ENCODE measurements around the gene PSME3IP1. TPM values are rescaled to one million over a fixed set of nuclear protein-coding genes. Genes with fewer than 3 reads are reported as not detected.
"Not testable (repeated sequence)": the region's sequence is repeated elsewhere in the genome, so short reads cannot be mapped to it uniquely, and the experiment has no call there.

Gene PSME3IP1
- total RNA-seq, 2 experiments from 2014 or later: 106 to 113 TPM

DNA sequence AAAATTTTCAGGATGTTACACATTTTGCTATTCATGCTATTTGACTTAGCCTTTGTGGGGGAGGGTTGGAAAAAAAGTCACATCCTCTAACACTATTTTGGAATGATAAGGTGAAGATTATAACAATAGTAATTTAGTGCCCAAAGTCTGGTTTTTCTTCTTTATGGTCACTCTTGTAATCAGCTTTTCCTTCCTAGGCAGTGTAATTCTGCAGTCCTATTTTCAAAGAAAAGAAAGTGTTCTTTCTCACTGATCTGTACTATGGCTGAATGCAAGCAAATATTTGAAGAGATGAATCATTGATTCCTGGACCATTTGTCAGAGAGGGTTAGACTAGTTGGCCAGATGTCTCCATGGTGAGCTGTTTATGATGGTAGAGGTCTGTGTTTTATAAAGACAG, 8.7 kb upstream of the PSME3IP1 start:
- Mint-ChIP-seq H3K27ac (no peak overlapping the region), H3K4me3 (no peak overlapping the region), H3K36me3 (ENCODE audit: low read depth) (peaks cover 14% of the 10 kb centered on the region), H3K9me3 (ENCODE audit: insufficient read depth) (no peaks in the 10 kb centered on the region), H3K4me1 (ENCODE audit: low read depth) (peaks cover 6% of the 10 kb centered on the region), H3K27me3 (ENCODE audit: low read depth) (no peaks in the 10 kb centered on the region)
- DNase-seq (no peak), ATAC-seq (no peak)
- ChIA-PET POLR2A (no interaction called here), CTCF (interaction anchor here (1.0 to 1.3 kb wide), 3 partner anchors 13 to 230 kb away, joined by 3 to 4 read pairs (median 4); no protein-coding TSS in a partner anchor)

DNA sequence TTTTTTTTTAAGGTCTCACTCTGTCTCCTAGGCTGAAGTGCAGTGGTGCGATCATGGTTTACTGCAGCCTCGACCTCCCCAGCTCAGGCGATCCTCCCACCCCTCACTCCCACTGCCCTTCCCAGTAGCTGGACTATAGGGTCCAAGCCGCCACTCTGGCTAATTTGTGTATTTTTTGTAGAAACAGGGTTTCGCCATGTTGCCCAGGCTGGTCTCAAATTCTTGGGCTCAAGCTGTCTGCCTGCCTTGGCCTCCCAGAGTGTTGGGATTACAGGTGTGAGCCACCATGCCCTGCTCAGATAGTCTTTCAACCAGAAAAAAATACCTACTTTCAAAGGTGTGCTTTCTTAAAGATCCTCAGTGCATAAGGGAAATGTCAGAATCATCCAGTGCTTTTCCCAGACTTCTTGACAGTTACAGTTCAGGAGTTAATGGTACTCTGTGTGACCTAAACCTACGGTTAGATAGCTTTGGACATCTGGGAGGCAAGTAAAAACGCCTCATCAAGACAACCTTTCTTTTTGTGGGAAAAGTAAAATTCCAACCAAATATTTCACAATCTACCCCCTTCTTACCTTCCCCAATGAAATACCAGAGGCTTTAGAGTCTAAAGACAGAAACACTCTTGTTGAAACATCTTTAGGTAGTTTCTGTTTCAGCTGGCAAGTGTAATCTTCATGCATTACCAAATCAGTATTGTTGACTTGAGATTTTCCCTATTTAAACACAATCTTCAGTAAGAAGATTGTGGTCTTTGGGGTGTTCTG, 7.1 kb upstream of the PSME3IP1 start:
- DNase-seq (no peak), ATAC-seq (no peak)
- Mint-ChIP-seq H3K27me3 (ENCODE audit: low read depth) (no peaks in the 10 kb centered on the region), H3K9me3 (ENCODE audit: insufficient read depth) (no peaks in the 10 kb centered on the region), H3K27ac (no peak overlapping the region), H3K4me3 (no peak overlapping the region), H3K4me1 (ENCODE audit: low read depth) (peaks cover 14% of the 10 kb centered on the region), H3K36me3 (ENCODE audit: low read depth) (peaks cover 10% of the 10 kb centered on the region)
- POLR2A ChIA-PET: no interaction called here
- CTCF ChIA-PET: no interaction called here

DNA sequence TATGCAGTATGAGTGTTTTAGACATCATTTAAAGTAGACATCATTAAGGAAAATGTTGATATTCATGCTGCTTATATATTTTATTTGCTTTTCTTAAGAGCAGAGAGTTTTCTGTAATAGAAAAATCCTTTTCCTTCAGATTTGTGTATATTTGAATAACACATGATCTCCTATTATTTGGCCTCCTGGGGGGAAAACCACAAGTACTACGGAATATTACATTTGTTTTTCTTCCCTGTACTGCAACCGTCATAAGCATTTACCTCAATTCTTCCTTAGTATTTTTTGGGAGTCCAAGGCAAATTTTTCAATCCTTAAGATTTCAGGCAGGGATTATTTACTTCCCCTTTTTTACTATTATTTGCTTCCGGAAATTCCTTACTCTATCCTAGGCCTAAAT, 6.3 kb upstream of the PSME3IP1 start:
- no peak for DNase-seq
- no peak for ATAC-seq
- POLR2A ChIA-PET: no interaction called here
- H3K4me3 Mint-ChIP-seq: no peak overlapping the region
- peaks cover 10% of the 10 kb centered on the region for H3K36me3 Mint-ChIP-seq (ENCODE audit: low read depth)
- H3K9me3 Mint-ChIP-seq (ENCODE audit: insufficient read depth): no peaks in the 10 kb centered on the region
- H3K27ac Mint-ChIP-seq: no peak overlapping the region
- peaks cover 21% of the 10 kb centered on the region for H3K4me1 Mint-ChIP-seq (ENCODE audit: low read depth)
- H3K27me3 Mint-ChIP-seq (ENCODE audit: low read depth): no peaks in the 10 kb centered on the region
- CTCF ChIA-PET: no interaction called here

DNA sequence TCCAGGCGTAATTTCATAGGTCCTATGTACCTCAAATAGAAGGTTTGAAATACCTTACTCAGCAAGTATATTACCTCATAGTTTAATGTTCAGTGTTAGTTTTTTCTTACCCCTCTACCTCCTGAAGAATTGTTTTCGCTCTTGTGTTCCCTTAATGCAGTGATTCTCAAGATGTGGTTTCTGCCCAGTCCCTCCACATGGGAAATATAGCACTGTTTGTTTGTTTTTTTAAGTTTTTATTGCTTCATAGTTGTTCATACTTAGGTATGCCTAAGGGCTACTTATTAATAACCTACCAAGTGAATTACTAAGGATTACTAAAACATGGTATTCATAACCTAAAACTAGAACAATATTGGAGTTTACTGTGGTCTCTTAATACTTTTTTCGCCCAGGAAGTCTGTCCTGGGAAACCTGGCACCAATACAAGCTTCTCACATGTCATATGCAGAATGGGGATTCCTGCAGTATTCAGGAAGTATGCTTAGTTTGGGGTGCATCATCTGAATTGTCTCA, 5.3 kb upstream of the PSME3IP1 start:
- no peak overlapping the region for H3K27ac Mint-ChIP-seq
- DNase-seq (no peak), ATAC-seq (no peak)
- peaks cover 23% of the 10 kb centered on the region for H3K4me1 Mint-ChIP-seq (ENCODE audit: low read depth)
- ChIA-PET CTCF (no interaction called here), POLR2A (interaction anchor here (1.5 kb wide), 1 partner anchor 15 kb away, joined by 5 read pairs; no protein-coding TSS in a partner anchor)
- H3K4me3 Mint-ChIP-seq: no peak overlapping the region
- peaks cover 7% of the 10 kb centered on the region for H3K36me3 Mint-ChIP-seq (ENCODE audit: low read depth)
- no peaks in the 10 kb centered on the region for H3K27me3 Mint-ChIP-seq (ENCODE audit: low read depth)
- H3K9me3 Mint-ChIP-seq (ENCODE audit: insufficient read depth): no peaks in the 10 kb centered on the region

DNA sequence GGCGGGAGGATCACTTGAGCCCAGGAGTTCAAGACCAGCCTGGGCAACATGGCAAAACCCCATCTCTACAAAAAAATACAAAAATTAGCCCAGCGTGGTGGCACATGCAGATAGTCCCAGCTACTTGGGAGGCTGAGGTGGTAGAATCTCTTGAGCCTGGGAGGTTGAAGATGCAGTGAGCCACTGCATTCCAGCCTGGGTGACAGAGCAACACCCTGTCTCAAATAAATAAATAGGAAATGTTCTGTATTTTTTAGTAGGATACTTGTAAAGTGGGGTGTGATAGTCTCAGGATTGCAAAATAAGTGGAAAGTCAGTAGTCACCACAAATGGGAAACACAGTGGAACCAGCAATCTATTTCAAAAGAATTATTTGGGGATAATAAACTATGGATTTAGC, 4.3 kb upstream of the PSME3IP1 start:
- H3K4me3 Mint-ChIP-seq: no peak overlapping the region
- ChIA-PET CTCF (no interaction called here), POLR2A (interaction anchor here (1.5 kb wide), 1 partner anchor 16 kb away, joined by 5 read pairs; no protein-coding TSS in a partner anchor)
- H3K27me3 Mint-ChIP-seq (ENCODE audit: low read depth): no peaks in the 10 kb centered on the region
- DNase-seq (no peak), ATAC-seq (no peak)
- no peaks in the 10 kb centered on the region for H3K9me3 Mint-ChIP-seq (ENCODE audit: insufficient read depth)
- H3K36me3 Mint-ChIP-seq (ENCODE audit: low read depth): peaks cover 6% of the 10 kb centered on the region
- peaks cover 24% of the 10 kb centered on the region for H3K4me1 Mint-ChIP-seq (ENCODE audit: low read depth)
- H3K27ac Mint-ChIP-seq: no peak overlapping the region

DNA sequence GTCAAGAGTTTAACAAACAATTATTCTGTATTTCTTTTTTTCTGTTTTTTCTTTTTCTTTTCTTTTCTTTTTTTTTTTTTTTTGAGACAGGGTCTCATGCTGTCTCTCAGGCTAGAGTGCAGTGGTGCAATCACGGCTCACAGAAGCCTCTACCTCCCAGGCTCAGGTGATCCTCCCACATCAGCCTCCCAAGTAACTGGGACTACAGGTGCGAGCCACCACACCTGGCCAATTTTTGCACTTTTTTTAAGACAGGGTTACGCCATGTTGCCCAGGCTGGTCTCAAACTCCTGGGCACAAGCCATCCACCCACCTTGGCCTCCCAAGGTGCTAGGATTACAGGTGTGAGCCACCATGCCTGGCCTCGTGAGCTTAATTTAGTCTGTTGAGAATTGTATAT, 3.7 kb upstream of the PSME3IP1 start:
- POLR2A ChIA-PET; CTCF ChIA-PET; H3K36me3 Mint-ChIP-seq (ENCODE audit: low read depth); H3K4me3 Mint-ChIP-seq; H3K27ac Mint-ChIP-seq; H3K27me3 Mint-ChIP-seq (ENCODE audit: low read depth); H3K9me3 Mint-ChIP-seq (ENCODE audit: insufficient read depth); DNase-seq; ATAC-seq: not testable (repeated sequence)
- H3K4me1 Mint-ChIP-seq (ENCODE audit: low read depth): peaks cover 30% of the 10 kb centered on the region

DNA sequence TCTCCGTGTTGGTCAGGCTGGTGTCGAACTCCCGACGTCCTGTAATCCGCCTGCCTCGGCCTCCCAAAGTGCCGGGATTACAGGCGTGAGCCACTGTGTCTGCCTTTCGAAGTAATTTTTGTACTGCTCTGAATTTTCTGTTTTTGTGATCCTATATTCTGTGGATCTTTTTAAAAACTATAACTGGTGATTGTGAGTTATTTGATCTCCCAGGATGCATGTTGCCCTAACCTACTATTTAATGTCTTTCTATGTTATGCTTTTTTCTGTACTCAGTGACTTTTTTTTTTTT, 2.8 kb upstream of the PSME3IP1 start:
- H3K4me1 Mint-ChIP-seq (ENCODE audit: low read depth): peaks cover 39% of the 10 kb centered on the region
- no peak overlapping the region for H3K4me3 Mint-ChIP-seq
- no peaks in the 10 kb centered on the region for H3K9me3 Mint-ChIP-seq (ENCODE audit: insufficient read depth)
- H3K36me3 Mint-ChIP-seq (ENCODE audit: low read depth): peaks cover 9% of the 10 kb centered on the region
- ATAC-seq (no peak), DNase-seq (no peak)
- ChIA-PET POLR2A (no interaction called here), CTCF (no interaction called here)
- H3K27ac Mint-ChIP-seq: no peak overlapping the region
- no peaks in the 10 kb centered on the region for H3K27me3 Mint-ChIP-seq (ENCODE audit: low read depth)

DNA sequence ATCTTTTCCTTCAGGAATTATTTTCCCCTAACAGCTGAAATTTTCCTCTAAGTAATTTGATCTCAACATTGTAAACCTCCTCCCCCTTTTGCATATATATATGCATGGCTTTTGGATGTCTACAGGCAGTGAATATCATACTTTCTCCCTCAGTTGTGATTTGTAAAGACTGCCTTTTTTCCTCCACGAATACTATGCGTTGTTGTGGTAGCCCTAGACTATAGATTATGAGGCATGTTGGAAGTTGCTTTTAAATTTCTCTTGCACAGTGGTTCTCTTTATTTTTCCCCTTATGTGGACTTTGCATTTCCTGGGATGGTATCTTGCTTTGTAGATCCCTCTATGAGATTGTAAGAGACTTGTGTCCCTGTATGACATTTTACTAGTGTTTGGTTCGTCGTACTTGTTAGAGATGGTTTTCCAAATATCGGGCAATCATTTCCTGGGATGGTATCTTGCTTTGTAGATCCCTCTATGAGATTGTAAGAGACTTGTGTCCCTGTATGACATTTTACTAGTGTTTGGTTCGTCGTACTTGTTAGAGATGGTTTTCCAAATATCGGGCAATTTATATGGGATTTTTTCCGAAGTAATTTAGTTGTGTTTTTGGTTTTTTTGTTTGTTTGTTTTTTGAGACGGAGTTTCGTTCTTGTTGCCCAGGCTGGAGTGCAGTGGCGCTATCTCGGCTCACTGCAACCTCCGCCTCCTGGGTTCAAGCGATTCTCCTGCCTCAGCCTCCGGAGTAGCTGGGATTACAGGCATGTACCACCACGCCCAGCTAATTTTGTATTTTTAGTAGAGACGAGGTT, 2.3 kb upstream of the PSME3IP1 start:
- DNase-seq; H3K27ac Mint-ChIP-seq; H3K9me3 Mint-ChIP-seq (ENCODE audit: insufficient read depth); H3K27me3 Mint-ChIP-seq (ENCODE audit: low read depth); H3K36me3 Mint-ChIP-seq (ENCODE audit: low read depth); ATAC-seq: not testable (repeated sequence)
- ChIA-PET CTCF (interaction anchor here (0.9 kb wide), 1 partner anchor 229 kb away, joined by 3 read pairs; no protein-coding TSS in a partner anchor), POLR2A (interaction anchor here (0.5 to 1.1 kb wide), 2 partner anchors 9 to 130 kb away, joined by 3 read pairs; no protein-coding TSS in a partner anchor)
- Mint-ChIP-seq H3K4me3 (peak overlapping the region; percentile 94), H3K4me1 (ENCODE audit: low read depth) (peaks cover 41% of the 10 kb centered on the region)

DNA sequence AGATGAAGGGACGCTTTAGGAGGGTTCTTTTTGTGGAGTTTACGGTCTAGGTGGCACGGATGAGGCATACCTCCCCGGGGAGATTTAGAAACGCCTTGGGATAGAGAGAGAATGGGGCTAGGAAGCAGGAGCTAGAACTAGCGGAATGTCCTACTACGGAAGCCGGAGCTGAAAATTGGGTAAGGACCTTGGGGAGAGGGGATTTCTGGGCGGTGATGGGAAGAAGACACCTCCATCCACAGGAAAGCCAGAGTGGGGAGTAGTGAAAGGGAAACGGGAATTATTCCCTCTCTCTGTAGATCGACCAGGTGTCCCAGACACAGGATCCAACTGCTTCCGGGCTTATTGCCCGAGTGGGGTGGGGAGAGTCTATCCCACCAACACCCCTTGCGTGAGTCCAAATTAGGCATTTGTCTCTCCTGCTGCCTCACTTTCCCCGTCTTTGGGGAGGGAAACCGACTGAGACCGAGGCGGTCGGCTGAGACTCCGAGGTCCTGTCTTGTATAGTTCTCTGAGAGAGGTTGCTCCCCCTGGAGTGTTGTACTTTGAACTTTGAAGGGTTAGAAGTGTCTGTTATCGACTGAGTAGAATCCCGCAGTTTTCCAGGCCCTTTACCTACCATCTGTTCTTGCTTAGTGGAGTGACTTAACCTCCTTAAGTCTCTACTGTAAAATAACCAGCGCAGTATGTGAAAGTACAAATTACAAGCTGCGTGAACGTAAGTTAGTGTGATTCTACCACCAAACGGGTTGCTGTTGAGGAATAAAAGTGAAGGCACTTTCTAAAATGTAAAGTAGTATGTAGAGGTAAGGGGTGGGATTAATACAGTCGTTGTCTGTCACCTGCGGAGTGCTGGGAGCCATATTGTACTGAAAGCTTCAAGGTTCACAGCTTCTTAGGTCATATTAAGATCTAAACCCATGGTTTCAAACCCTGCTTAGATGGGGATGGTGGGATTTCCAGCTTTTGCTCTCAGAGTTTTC, 1.3 kb upstream of the PSME3IP1 start:
- H3K27ac Mint-ChIP-seq: peak overlapping the region; percentile 97
- peaks cover 9% of the 10 kb centered on the region for H3K36me3 Mint-ChIP-seq (ENCODE audit: low read depth)
- DNase-seq (peak; percentile 44), ATAC-seq (no peak)
- peaks cover 37% of the 10 kb centered on the region for H3K4me1 Mint-ChIP-seq (ENCODE audit: low read depth)
- no peaks in the 10 kb centered on the region for H3K27me3 Mint-ChIP-seq (ENCODE audit: low read depth)
- CTCF ChIA-PET: interaction anchor here (0.9 to 1.7 kb wide), 3 partner anchors 94 to 230 kb away, joined by 3 to 6 read pairs (median 3); no protein-coding TSS in a partner anchor
- no peaks in the 10 kb centered on the region for H3K9me3 Mint-ChIP-seq (ENCODE audit: insufficient read depth)
- POLR2A ChIA-PET: interaction anchor here (0.5 to 1.5 kb wide), 7 partner anchors 10 to 562 kb away, joined by 3 to 4 read pairs (median 3); partner anchors contain the start of genes MT1E and NLRC5
- H3K4me3 Mint-ChIP-seq: peak overlapping the region; percentile 94

DNA sequence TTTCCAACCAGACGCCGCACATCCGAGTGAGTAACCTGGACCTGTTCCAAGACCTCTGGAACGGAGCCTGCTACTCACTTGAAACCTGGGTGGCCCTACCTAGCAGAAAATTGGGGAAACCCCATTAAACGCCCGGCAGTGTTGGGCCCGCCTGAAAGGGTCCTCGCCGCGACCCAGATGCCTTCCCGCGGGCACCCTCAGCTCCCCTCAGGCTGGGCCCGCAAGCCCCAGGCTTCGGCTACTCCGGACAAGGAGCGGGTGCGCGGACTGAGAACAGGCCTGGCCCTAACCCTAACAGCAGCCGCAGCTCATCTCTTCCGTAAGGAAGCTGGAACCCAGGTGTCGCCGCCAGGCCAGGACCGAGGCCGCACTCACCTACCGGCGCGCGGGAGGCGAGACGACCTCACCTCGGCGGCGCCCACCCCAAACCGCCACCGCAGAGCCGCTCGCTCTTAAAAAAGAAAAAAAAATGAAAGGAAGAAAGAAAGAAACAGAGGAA, 344 bp downstream of the PSME3IP1 start:
- H3K9me3 Mint-ChIP-seq (ENCODE audit: insufficient read depth): no peaks in the 10 kb centered on the region
- H3K36me3 Mint-ChIP-seq (ENCODE audit: low read depth): peaks cover 9% of the 10 kb centered on the region
- CTCF ChIA-PET: interaction anchor here (0.9 to 3.0 kb wide), 11 partner anchors 11 to 237 kb away, joined by 3 to 10 read pairs (median 3); partner anchors contain the start of gene CPNE2
- peaks cover 40% of the 10 kb centered on the region for H3K4me1 Mint-ChIP-seq (ENCODE audit: low read depth)
- peak overlapping the region; percentile 94 for H3K4me3 Mint-ChIP-seq
- H3K27me3 Mint-ChIP-seq (ENCODE audit: low read depth): no peaks in the 10 kb centered on the region
- POLR2A ChIA-PET: interaction anchor here (0.6 to 1.7 kb wide), 8 partner anchors 15 to 196 kb away, joined by 3 to 6 read pairs (median 4); partner anchors contain the start of gene NLRC5
- DNase-seq: no peak
- peak; percentile 42 for ATAC-seq
- peak overlapping the region; percentile 97 for H3K27ac Mint-ChIP-seq

Measured in activated CD8-positive, alpha-beta T cell treated with anti-CD3 and anti-CD28 coated beads, Interleukin-2, amount 10 ng/mL, durations not matched to agents 7 days and 5 days (primary cell).